K562 (cell line): ENCODE data around the gene CCDC97. TPM values are rescaled to one million over a fixed set of nuclear protein-coding genes. Genes with fewer than 3 reads are reported as not detected.
A peak's percentile ranks its signal among the peaks of the same experiment; 100 is the strongest.

Source experiments
- ERF ChIP-seq: fragments of 450-650 bp; formaldehyde crosslinking; IDR thresholded peaks from 2 replicates; pipeline ENCODE4 v1.4.0; 2020; ENCODE audit warnings: mild to moderate bottlenecking, mixed read lengths
- EWSR1 ChIP-seq: fragments of 450-650 bp; IDR thresholded peaks from 2 replicates; pipeline ENCODE4 v1.6.1; 2018; ENCODE audit warnings: borderline replicate concordance, mild to moderate bottlenecking, low read depth, moderate library complexity; ENCODE audit not compliant: partially characterized antibody
- EZH2 ChIP-seq: IDR thresholded peaks from 2 replicates; pipeline ENCODE4 v1.6.1; 2012; ENCODE audit warnings: low read depth, mild to moderate bottlenecking, inconsistent platforms, low read length, borderline replicate concordance
- FOSL1 ChIP-seq: fragments of 200-800 bp; sonication (Bioruptor generic); conservative IDR thresholded peaks from 2 replicates; pipeline ENCODE4 v1.6.1; 2016; ENCODE audit warnings: missing genetic modification characterization, missing compliant biosample characterization
- FOXK2 ChIP-seq, 2 experiments: fragments of 450-650 bp; IDR thresholded peaks in 1 of 2; conservative IDR thresholded peaks in 1 of 2; 2 replicates each; pipeline ENCODE4 v1.6.1; 2016; ENCODE audit warnings: low read depth in 2 of 2, mild to moderate bottlenecking in 1 of 2
- KHSRP ChIP-seq: fragments of 450-650 bp; IDR thresholded peaks from 2 replicates; pipeline ENCODE4 v1.6.1; 2017
- MAZ ChIP-seq, 2 experiments: fragments of 450-650 bp in 1 of 2; sonication (generic) in 1 of 2; formaldehyde crosslinking; IDR thresholded peaks in 1 of 2; conservative IDR thresholded peaks in 1 of 2; 2 replicates each; pipeline versions ENCODE4 v1.4.0 to v1.5.0; 2020; ENCODE audit warnings: mild to moderate bottlenecking in 1 of 2, missing genetic modification reagents in 1 of 2
- MEF2A ChIP-seq: IDR thresholded peaks from 2 replicates; pipeline ENCODE4 v1.6.1; 2011; ENCODE audit warnings: low read depth, mild to moderate bottlenecking, low read length, moderate library complexity; ENCODE audit not compliant: control insufficient read depth
- MYNN ChIP-seq, 2 experiments: sonication (generic); formaldehyde crosslinking in 1 of 2; IDR thresholded peaks; 2 replicates each; pipeline versions ENCODE4 v1.5.0 to v1.6.1; 2016 to 2020; ENCODE audit warnings: antibody characterized with exemption in 1 of 2, missing genetic modification reagents in 1 of 2
- PKNOX1 ChIP-seq: fragments of 450-650 bp; IDR thresholded peaks from 2 replicates; pipeline ENCODE4 v1.6.1; 2016
- POLR2AphosphoS2 ChIP-seq: IDR thresholded peaks from 2 replicates; pipeline ENCODE4 v1.6.1; 2012; ENCODE audit warnings: low read length, improper control_type of control experiment
- POLR2B ChIP-seq: fragments of 450-650 bp; IDR thresholded peaks from 2 replicates; pipeline ENCODE4 v1.6.1; 2018; ENCODE audit warnings: low read depth; ENCODE audit not compliant: partially characterized antibody
- POLR2G ChIP-seq: fragments of 200-400 bp; formaldehyde crosslinking; IDR thresholded peaks from 2 replicates; pipeline ENCODE4 v1.6.1; 2017; ENCODE audit warnings: low read depth, mild to moderate bottlenecking, antibody characterized with exemption, low read length, moderate library complexity
- PTTG1 ChIP-seq: fragments of 450-650 bp; IDR thresholded peaks from 2 replicates; pipeline ENCODE4 v1.6.1; 2016; ENCODE audit warnings: low read depth, mild to moderate bottlenecking, missing genetic modification characterization, missing compliant biosample characterization
- RFX1 ChIP-seq: fragments of 450-650 bp; IDR thresholded peaks from 2 replicates; pipeline ENCODE4 v1.6.1; 2016; ENCODE audit warnings: mild to moderate bottlenecking, moderate library complexity
- RFX5 ChIP-seq: IDR thresholded peaks from 2 replicates; pipeline ENCODE4 v1.6.1; 2011; ENCODE audit warnings: low read depth, mild to moderate bottlenecking, improper control_type of control experiment, low read length
- SRF ChIP-seq, 2 experiments: fragments of 250-450, 450-650 bp in 1 of 2; sonication (Bioruptor Pico) in 1 of 2; sonication (generic) in 1 of 2; formaldehyde crosslinking; IDR thresholded peaks; 2 replicates each; pipeline versions ENCODE4 v1.5.0 to v1.5.1; 2020 to 2022; ENCODE audit warnings: mild to moderate bottlenecking in 1 of 2, missing genetic modification reagents in 1 of 2
- TAF1 ChIP-seq: IDR thresholded peaks from 2 replicates; pipeline ENCODE4 v1.6.1; 2011; ENCODE audit warnings: mild to moderate bottlenecking, low read length, moderate library complexity; ENCODE audit not compliant: insufficient read depth, control insufficient read depth, severe bottlenecking; ENCODE audit errors: extremely low read depth
- ZBED1 ChIP-seq: IDR thresholded peaks from 2 replicates; pipeline ENCODE4 v1.6.1; 2014
- ZBTB17 ChIP-seq: fragments of 450-650 bp; formaldehyde crosslinking; IDR thresholded peaks from 2 replicates; pipeline ENCODE4 v1.4.0; 2020; ENCODE audit warnings: mild to moderate bottlenecking
- ZNF384 ChIP-seq: IDR thresholded peaks from 2 replicates; pipeline ENCODE4 v1.6.1; 2012; ENCODE audit warnings: low read depth, low read length, improper control_type of control experiment
- ZNF609 ChIP-seq: sonication (generic); formaldehyde crosslinking; IDR thresholded peaks from 2 replicates; pipeline ENCODE4 v1.8.1; 2023; ENCODE audit warnings: missing genetic modification reagents, mild to moderate bottlenecking, borderline replicate concordance
- polyA plus RNA-seq, 8 experiments: library from polyadenylated mRNA; depleted of rRNA in 4 of 8; stranded (reverse) in 5 of 8; unstranded in 3 of 8; fragments of >200 nt; fragmentation: Nextera tagmentation in 2 of 8; fragmentation: Illumina TruSeq in 1 of 8; extraction: Ambion mirVana in 2 of 8; extraction: Trizol in 1 of 8; gene quantifications; 2 replicates each; pipeline versions ENCODE4 v1.2.1 to v1.2.3, GENCODE V29; 2011 to 2014; ENCODE audit warnings: inconsistent platforms in 1 of 8, missing spikeins in 1 of 8
- total RNA-seq, 7 experiments: library from RNA; depleted of rRNA in 6 of 7; stranded (reverse); fragments of >200 nt in 6 of 7; fragmentation: Illumina TruSeq in 2 of 7; extraction: Trizol in 2 of 7; gene quantifications; 2 replicates each; pipeline versions ENCODE4 v1.2.1 to v1.2.3, GENCODE V29; 2011 to 2021; ENCODE audit warnings: low replicate concordance in 1 of 7

Gene CCDC97
- total and polyA plus RNA-seq, 9 of the 15 experiments (the other 6 are each of a cell fraction or from before 2014, with no cell fraction given), result 0.60 to 16.5 (median 7.0) TPM

GRCh38 chr19:41263042-41263849, 46.7 kb upstream of the CCDC97 start (continued):
- peak; percentile 36; the same call in 1 of the 2 replicates for TF ChIP-seq ZBTB17
- peak; percentile 77; the same call in 1 of the 2 replicates for TF ChIP-seq POLR2AphosphoS2
- peak; percentile 72 for TF ChIP-seq ERF (CRISPR knock-in tag)
- TF ChIP-seq EZH2, result no peak
- TF ChIP-seq RFX5, result no peak
- no peak for TF ChIP-seq EWSR1
- 0 out of 4 replicates have a peak, but pooled peaks of 1 of the 2 experiments have one; percentile 29 for TF ChIP-seq SRF (CRISPR knock-in tag; IDR thresholded peaks at IDR 0.05)
- TF ChIP-seq POLR2G, result peak; percentile 64
- TF ChIP-seq FOXK2 (conservative IDR thresholded peaks at IDR 0.05 in 1 of 2, IDR thresholded peaks at IDR 0.05 in 1 of 2; ENCODE audit: low read depth in 2 of 2), result peak in 1 of 2 experiments; percentile 50
- TF ChIP-seq POLR2B, result peak; percentile 88
- no peak for TF ChIP-seq ZNF609 (CRISPR knock-in tag)
- TF ChIP-seq TAF1, result peak; percentile 68
- no peak for TF ChIP-seq PTTG1 (tag)
- TF ChIP-seq KHSRP, result no peak
- TF ChIP-seq PKNOX1, result 0 out of 2 replicates have a peak, but pooled peaks have one; percentile 12
- peak; percentile 80 for TF ChIP-seq ZNF384
- TF ChIP-seq FOSL1, result 0 out of 2 replicates have a peak, but pooled peaks have one; percentile 18
- no peak for TF ChIP-seq ZBED1
- TF ChIP-seq MEF2A, result no peak
- TF ChIP-seq RFX1, result no peak
- 0 out of 4 replicates have a peak, but pooled peaks of 1 of the 2 experiments have one; percentile 37 for TF ChIP-seq MAZ (CRISPR knock-in tag; conservative IDR thresholded peaks at IDR 0.05 in 1 of 2, IDR thresholded peaks at IDR 0.05 in 1 of 2)
- TF ChIP-seq MYNN (IDR thresholded peaks at IDR 0.05), result no peak
- no peak for TF ChIP-seq MYNN (CRISPR knock-in tag; IDR thresholded peaks at IDR 0.05)
